GM23338 (cell line): ENCODE measurements around the gene CFAP97. TPM values are rescaled to one million over a fixed set of nuclear protein-coding genes. Genes with fewer than 3 reads are reported as not detected.
"Not testable (repeated sequence)": the region's sequence is repeated elsewhere in the genome, so short reads cannot be mapped to it uniquely, and the experiment has no call there.

Experiments used
- ATAC-seq: fragments of 200-7000 bp; cut with Tn5 transposase; 3 replicates; pipeline ENCODE4 v1.9.1; 2020
- DNase-seq: peaks from one replicate; pipeline ENCODE4 v3.0.0-alpha.2; 2015; ENCODE audit warnings: low spot score
- H2AFZ ChIP-seq: fragments of 200-600 bp; sonication (generic); 2 replicates; pipeline ENCODE4 v1.8.0; 2016; ENCODE audit warnings: antibody characterized with exemption, mild to moderate bottlenecking, moderate library complexity
- H3F3A ChIP-seq: fragments of 200-600 bp; sonication (generic); replicated peaks from 2 replicates; pipeline ENCODE4 v1.8.0; 2017; ENCODE audit warnings: antibody characterized with exemption, mixed run types, low read depth
- H3K27ac ChIP-seq: fragments of 200-600 bp; sonication (generic); 2 replicates; pipeline ENCODE4 v1.6.1; 2016; ENCODE audit warnings: low read depth
- H3K27me3 ChIP-seq: fragments of 200-600 bp; sonication (generic); 2 replicates; pipeline ENCODE4 v1.8.0; 2016; ENCODE audit warnings: mild to moderate bottlenecking, mixed run types, moderate library complexity; ENCODE audit not compliant: insufficient read depth
- H3K36me3 ChIP-seq: fragments of 200-600 bp; sonication (generic); 2 replicates; pipeline ENCODE4 v1.8.0; 2016; ENCODE audit warnings: mild to moderate bottlenecking; ENCODE audit not compliant: insufficient read depth
- H3K4me1 ChIP-seq: fragments of 200-600 bp; sonication (generic); 2 replicates; pipeline ENCODE4 v1.8.0; 2016; ENCODE audit warnings: mild to moderate bottlenecking, moderate library complexity; ENCODE audit not compliant: insufficient read depth
- H3K4me2 ChIP-seq: fragments of 200-600 bp; sonication (generic); 2 replicates; pipeline ENCODE4 v1.7.1; 2017; ENCODE audit warnings: mixed run types
- H3K4me3 ChIP-seq: fragments of 200-600 bp; sonication (generic); 2 replicates; pipeline ENCODE4 v1.6.1; 2016; ENCODE audit warnings: mixed run types
- H3K79me2 ChIP-seq: fragments of 200-600 bp; sonication (generic); replicated peaks from 2 replicates; pipeline ENCODE4 v1.8.0; 2017; ENCODE audit warnings: mild to moderate bottlenecking; ENCODE audit not compliant: insufficient read depth
- H3K9me2 ChIP-seq: fragments of 200-600 bp; sonication (generic); 2 replicates; pipeline ENCODE4 v1.8.0; 2017; ENCODE audit not compliant: insufficient read depth
- H4K20me1 ChIP-seq: fragments of 200-600 bp; sonication (generic); replicated peaks from 2 replicates; pipeline ENCODE4 v1.8.0; 2017; ENCODE audit warnings: mild to moderate bottlenecking; ENCODE audit not compliant: insufficient read depth
- H3K27ac Mint-ChIP-seq: 2 replicates; pipeline ENCODE4 v1.8.0; 2020; ENCODE audit warnings: inconsistent platforms, mild to moderate bottlenecking, moderate library complexity, mixed read lengths
- H3K27me3 Mint-ChIP-seq: 3 replicates; pipeline ENCODE4 v1.8.0; 2022; ENCODE audit warnings: low read depth, mild to moderate bottlenecking, moderate library complexity, mixed read lengths, inconsistent platforms; ENCODE audit not compliant: insufficient read depth, poor library complexity
- H3K36me3 Mint-ChIP-seq: 3 replicates; pipeline ENCODE4 v1.8.0; 2021; ENCODE audit warnings: low read depth, mild to moderate bottlenecking, inconsistent platforms, moderate library complexity, mixed read lengths
- H3K4me1 Mint-ChIP-seq: 3 replicates; pipeline ENCODE4 v1.8.0; 2020; ENCODE audit warnings: mild to moderate bottlenecking, inconsistent platforms, mixed read lengths
- H3K4me3 Mint-ChIP-seq: 3 replicates; pipeline ENCODE4 v1.8.0; 2021; ENCODE audit warnings: moderate library complexity, mild to moderate bottlenecking, inconsistent platforms, mixed read lengths
- H3K9me3 Mint-ChIP-seq: 3 replicates; pipeline ENCODE4 v1.8.0; 2020; ENCODE audit warnings: moderate library complexity, mild to moderate bottlenecking, inconsistent platforms, mixed read lengths
- ZNF114 ChIP-seq: fragments of 250-450 bp; sonication (Bioruptor Pico); IDR thresholded peaks from 2 replicates; pipeline ENCODE4 v1.5.0; 2020; ENCODE audit warnings: mild to moderate bottlenecking, moderate library complexity
- ZNF462 ChIP-seq: fragments of 250-450 bp; sonication (Bioruptor Pico); IDR thresholded peaks from 2 replicates; pipeline ENCODE4 v1.5.0; 2020; ENCODE audit warnings: mild to moderate bottlenecking, moderate library complexity
- polyA plus RNA-seq: library from polyadenylated mRNA; unstranded; fragments of >200 nt; fragmentation: Nextera tagmentation; extraction: Ambion mirVana; gene quantifications from 2 replicates; pipeline ENCODE4 v1.2.1, GENCODE V29; 2016
- total RNA-seq: library from RNA; depleted of rRNA; stranded (reverse); fragments of >200 nt; shearing (Covaris generic); gene quantifications from 2 replicates; pipeline ENCODE4 v1.2.3, GENCODE V29; 2014
- TF ChIP-seq, protein P1 (sequence below): IDR thresholded peaks from 2 replicates; pipeline ENCODE4 v1.6.1; 2016; ENCODE audit warnings: antibody characterized with exemption
- TF ChIP-seq, protein P2 (sequence below), 2 experiments: fragments of 200-600 bp in 1 of 2; sonication (generic) in 1 of 2; conservative IDR thresholded peaks; 2 replicates each; pipeline versions ENCODE4 v1.5.1 to v1.6.1; 2016 to 2017; ENCODE audit warnings: antibody characterized with exemption in 2 of 2, low read depth in 2 of 2, mild to moderate bottlenecking in 2 of 2, moderate library complexity in 1 of 2

The CFAP97 gene
- total and polyA plus RNA-seq, 2 experiments from 2014 or later, result 37.7 to 73.3 TPM

DNA sequence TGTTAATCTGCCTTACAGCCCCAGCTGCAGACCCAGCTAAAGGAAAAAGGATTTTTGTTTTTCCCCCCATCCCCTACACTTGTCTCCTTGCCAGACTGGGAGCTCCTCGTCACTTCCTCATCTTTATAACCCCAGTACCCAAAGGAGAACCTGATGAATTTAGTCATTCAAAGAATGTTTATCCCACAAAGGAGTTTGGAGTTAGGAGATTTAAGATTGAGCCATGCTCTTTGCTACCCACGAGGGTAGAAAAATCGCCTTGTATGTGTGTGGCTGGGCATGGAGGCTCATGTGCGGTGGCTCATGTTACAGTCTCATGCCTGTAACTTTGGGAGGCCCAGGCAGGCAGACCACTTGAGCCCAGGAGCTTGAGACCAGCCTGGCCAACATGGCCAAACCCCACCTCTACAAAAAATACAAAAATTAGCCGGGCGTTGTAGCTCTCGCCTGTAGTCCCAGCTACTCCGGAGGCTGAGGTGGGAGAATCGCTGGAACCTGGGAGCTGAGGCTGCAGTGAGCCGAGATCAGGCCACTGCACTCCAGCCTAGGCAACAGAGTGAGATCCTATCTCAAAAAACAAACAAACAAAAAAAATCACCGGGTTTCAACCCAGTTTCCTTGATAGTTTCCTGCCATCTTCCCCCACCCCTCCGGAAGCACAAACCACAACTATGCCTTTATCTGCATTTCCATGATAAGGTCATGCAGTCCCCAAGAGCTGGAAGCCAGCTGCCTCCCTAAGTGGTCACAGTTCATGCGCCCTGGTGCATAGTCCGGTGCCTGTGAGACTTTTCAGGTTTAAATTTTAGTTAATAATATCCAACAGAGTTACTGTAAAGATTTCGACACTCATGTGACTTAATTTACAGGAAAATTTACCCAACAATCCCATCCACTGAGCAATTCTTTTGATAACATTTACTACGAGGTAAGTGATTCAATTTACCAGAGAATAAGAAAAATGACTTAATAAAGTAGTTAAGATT, 1.5 kb downstream of the CFAP97 start (continued):
- TF ChIP-seq, protein P1, sequence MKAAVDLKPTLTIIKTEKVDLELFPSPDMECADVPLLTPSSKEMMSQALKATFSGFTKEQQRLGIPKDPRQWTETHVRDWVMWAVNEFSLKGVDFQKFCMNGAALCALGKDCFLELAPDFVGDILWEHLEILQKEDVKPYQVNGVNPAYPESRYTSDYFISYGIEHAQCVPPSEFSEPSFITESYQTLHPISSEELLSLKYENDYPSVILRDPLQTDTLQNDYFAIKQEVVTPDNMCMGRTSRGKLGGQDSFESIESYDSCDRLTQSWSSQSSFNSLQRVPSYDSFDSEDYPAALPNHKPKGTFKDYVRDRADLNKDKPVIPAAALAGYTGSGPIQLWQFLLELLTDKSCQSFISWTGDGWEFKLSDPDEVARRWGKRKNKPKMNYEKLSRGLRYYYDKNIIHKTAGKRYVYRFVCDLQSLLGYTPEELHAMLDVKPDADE, result no peak
- TF ChIP-seq ZNF462 (no peak), ZNF114 (CRISPR knock-in tag) (no peak)
- TF ChIP-seq, protein P2, sequence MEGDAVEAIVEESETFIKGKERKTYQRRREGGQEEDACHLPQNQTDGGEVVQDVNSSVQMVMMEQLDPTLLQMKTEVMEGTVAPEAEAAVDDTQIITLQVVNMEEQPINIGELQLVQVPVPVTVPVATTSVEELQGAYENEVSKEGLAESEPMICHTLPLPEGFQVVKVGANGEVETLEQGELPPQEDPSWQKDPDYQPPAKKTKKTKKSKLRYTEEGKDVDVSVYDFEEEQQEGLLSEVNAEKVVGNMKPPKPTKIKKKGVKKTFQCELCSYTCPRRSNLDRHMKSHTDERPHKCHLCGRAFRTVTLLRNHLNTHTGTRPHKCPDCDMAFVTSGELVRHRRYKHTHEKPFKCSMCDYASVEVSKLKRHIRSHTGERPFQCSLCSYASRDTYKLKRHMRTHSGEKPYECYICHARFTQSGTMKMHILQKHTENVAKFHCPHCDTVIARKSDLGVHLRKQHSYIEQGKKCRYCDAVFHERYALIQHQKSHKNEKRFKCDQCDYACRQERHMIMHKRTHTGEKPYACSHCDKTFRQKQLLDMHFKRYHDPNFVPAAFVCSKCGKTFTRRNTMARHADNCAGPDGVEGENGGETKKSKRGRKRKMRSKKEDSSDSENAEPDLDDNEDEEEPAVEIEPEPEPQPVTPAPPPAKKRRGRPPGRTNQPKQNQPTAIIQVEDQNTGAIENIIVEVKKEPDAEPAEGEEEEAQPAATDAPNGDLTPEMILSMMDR (conservative IDR thresholded peaks at IDR 0.05; ENCODE audit: low read depth in 2 of 2), result no peak

- H3K27ac ChIP-seq, H3F3A ChIP-seq, H3K27ac Mint-ChIP-seq, H3K36me3 ChIP-seq, H3K4me2 ChIP-seq, H3K9me2 ChIP-seq, DNase-seq, H3K36me3 Mint-ChIP-seq, ATAC-seq, H3K27me3 ChIP-seq, H3K4me3 Mint-ChIP-seq, H3K27me3 Mint-ChIP-seq, H3K9me3 Mint-ChIP-seq, H2AFZ ChIP-seq, H4K20me1 ChIP-seq, H3K4me3 ChIP-seq: not testable (repeated sequence)
- H3K4me1 Mint-ChIP-seq, result peaks cover 22% of the 10 kb centered on the region
- Histone ChIP-seq H3K4me1 (peaks cover 13% of the 10 kb centered on the region; the same call in 1 of the 2 replicates), H3K79me2 (peaks cover 44% of the 10 kb centered on the region)
Measured at GRCh38 chr4:185198189-185198588, 5.6 kb downstream of the CFAP97 start.
